Endothelial cell of umbilical vein (primary cell): ENCODE data around the gene NFKBIL1.

Experiments
- EZH2 ChIP-seq: IDR thresholded peaks from 2 replicates; pipeline ENCODE4 v1.6.1; 2012; ENCODE audit warnings: borderline replicate concordance, low read depth, mild to moderate bottlenecking, moderate library complexity, low read length, inconsistent platforms; ENCODE audit not compliant: severe bottlenecking
- FOS ChIP-seq: IDR thresholded peaks from 2 replicates; pipeline ENCODE4 v1.6.1; 2011; ENCODE audit warnings: mild to moderate bottlenecking, low read length, moderate library complexity, borderline replicate concordance; ENCODE audit not compliant: insufficient read depth
- JUN ChIP-seq: IDR thresholded peaks from 2 replicates; pipeline ENCODE4 v1.6.1; 2011; ENCODE audit warnings: borderline replicate concordance, low read depth; ENCODE audit not compliant: insufficient read length, insufficient read depth
- MYC ChIP-seq: IDR thresholded peaks from one replicate; pipeline ENCODE4 v1.6.1; 2011; ENCODE audit warnings: mild to moderate bottlenecking, low read depth, low read length
- POLR2A ChIP-seq: IDR thresholded peaks from 2 replicates; pipeline ENCODE4 v1.6.1; 2012; ENCODE audit warnings: low read depth, mild to moderate bottlenecking, control low read depth, low read length
- POLR2AphosphoS5 ChIP-seq: IDR thresholded peaks from 2 replicates; pipeline ENCODE4 v1.6.1; 2012; ENCODE audit warnings: low read depth, mild to moderate bottlenecking, control low read depth, low read length, moderate library complexity; ENCODE audit not compliant: insufficient read depth
- TF ChIP-seq, protein P1 (sequence below), 2 donors: IDR thresholded peaks; 1 replicate in 1 of 2; 2 replicates in 1 of 2; pipeline ENCODE4 v1.5.1; 2011; ENCODE audit warnings: low read length in 2 of 2, mild to moderate bottlenecking in 2 of 2, moderate library complexity in 2 of 2, control low read depth in 1 of 2, inconsistent platforms in 1 of 2, low read depth in 1 of 2; ENCODE audit not compliant: insufficient read depth in 1 of 2; ENCODE audit errors: extremely low read depth in 1 of 2
- TF ChIP-seq, protein P2 (sequence below): IDR thresholded peaks from 2 replicates; pipeline ENCODE4 v1.6.1; 2011; ENCODE audit not compliant: insufficient read depth, insufficient read length

DNA sequence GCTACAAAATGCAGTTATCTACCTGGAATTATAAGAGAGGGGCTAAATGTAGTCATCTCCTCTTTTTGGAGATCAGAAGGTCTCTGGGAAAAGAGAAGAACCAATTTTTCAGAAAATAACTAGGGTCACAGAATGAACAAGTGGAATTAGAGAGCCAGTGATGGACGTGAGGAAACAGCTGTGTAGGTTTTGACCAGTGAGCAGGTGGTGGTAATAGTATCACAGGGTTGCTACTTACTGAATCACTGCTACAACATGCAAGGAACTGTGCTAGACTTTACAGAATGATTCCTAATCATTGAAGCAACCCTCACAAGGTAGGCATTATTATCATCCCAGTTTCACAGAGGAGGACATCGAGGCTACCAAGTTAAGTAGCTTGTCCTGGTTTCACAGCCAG is 2.7 kb upstream of the NFKBIL1 start:
- TF ChIP-seq, protein P1, sequence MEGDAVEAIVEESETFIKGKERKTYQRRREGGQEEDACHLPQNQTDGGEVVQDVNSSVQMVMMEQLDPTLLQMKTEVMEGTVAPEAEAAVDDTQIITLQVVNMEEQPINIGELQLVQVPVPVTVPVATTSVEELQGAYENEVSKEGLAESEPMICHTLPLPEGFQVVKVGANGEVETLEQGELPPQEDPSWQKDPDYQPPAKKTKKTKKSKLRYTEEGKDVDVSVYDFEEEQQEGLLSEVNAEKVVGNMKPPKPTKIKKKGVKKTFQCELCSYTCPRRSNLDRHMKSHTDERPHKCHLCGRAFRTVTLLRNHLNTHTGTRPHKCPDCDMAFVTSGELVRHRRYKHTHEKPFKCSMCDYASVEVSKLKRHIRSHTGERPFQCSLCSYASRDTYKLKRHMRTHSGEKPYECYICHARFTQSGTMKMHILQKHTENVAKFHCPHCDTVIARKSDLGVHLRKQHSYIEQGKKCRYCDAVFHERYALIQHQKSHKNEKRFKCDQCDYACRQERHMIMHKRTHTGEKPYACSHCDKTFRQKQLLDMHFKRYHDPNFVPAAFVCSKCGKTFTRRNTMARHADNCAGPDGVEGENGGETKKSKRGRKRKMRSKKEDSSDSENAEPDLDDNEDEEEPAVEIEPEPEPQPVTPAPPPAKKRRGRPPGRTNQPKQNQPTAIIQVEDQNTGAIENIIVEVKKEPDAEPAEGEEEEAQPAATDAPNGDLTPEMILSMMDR (IDR thresholded peaks at IDR 0.05; ENCODE audit: extremely low read depth in 1 of 2, insufficient read depth in 1 of 2, low read depth in 1 of 2, low read length in 2 of 2): no peak
- TF ChIP-seq JUN (no peak), EZH2 (no peak), MYC (no peak), POLR2A (no peak), POLR2AphosphoS5 (no peak), FOS (no peak)
- TF ChIP-seq, protein P2, sequence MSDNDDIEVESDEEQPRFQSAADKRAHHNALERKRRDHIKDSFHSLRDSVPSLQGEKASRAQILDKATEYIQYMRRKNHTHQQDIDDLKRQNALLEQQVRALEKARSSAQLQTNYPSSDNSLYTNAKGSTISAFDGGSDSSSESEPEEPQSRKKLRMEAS: no peak
